SK-N-SH (cell line): ENCODE measurements around the gene CHCHD5. TPM values are rescaled to one million over a fixed set of nuclear protein-coding genes. Genes with fewer than 3 reads are reported as not detected.

Experiments used
- CTCF ChIA-PET: fragments of 300-600, 350-600 bp; formaldehyde crosslinking; extraction: SDS; loops from one replicate; lab custom pipeline; 2021; lab: Yijun Ruan, JAX
- POLR2A ChIA-PET: fragments of 350-600 bp; sonication (Branson Sonifier 250); formaldehyde crosslinking; extraction: SDS; loops from one replicate; lab custom pipeline; 2020; ENCODE audit warnings: antibody characterized with exemption, inconsistent platforms; lab: Yijun Ruan, JAX
- DNase-seq: peaks from one replicate; pipeline ENCODE4 v3.0.0; 2012
- H2AFZ ChIP-seq: fragments of 200-600 bp; sonication (generic); 2 replicates; pipeline ENCODE4 v1.8.1; 2016; ENCODE audit warnings: antibody characterized with exemption, mild to moderate bottlenecking, low read depth
- H3F3A ChIP-seq: fragments of 200-600 bp; sonication (generic); replicated peaks from 2 replicates; pipeline ENCODE3; 2016; ENCODE audit warnings: antibody characterized with exemption, mild to moderate bottlenecking; ENCODE audit not compliant: insufficient read depth
- H3K27ac ChIP-seq, 2 experiments: fragments of 200-500 bp in 1 of 2; fragments of 200-600 bp in 1 of 2; sonication (Bioruptor generic) in 1 of 2; sonication (generic), shearing (Covaris generic) in 1 of 2; 2 replicates each; pipeline versions ENCODE4 v1.5.1 to v1.6.1; 2014 to 2016; ENCODE audit warnings: low read depth in 2 of 2, inconsistent platforms in 1 of 2, low read length in 1 of 2, mild to moderate bottlenecking in 1 of 2, mixed read lengths in 1 of 2
- H3K27me3 ChIP-seq: fragments of 200-600 bp; sonication (generic), shearing (Covaris generic); 2 replicates; pipeline ENCODE4 v1.6.1; 2016; ENCODE audit warnings: mixed run types; ENCODE audit not compliant: insufficient read depth
- H3K36me3 ChIP-seq, 2 experiments: fragments of 200-500 bp in 1 of 2; fragments of 200-600 bp in 1 of 2; sonication (Bioruptor generic) in 1 of 2; sonication (generic) in 1 of 2; replicated peaks in 1 of 2; 2 replicates each; pipeline versions ENCODE3 to v1.5.1; 2014 to 2016; ENCODE audit warnings: low read length in 1 of 2, mild to moderate bottlenecking in 1 of 2; ENCODE audit not compliant: insufficient read depth in 2 of 2, control insufficient read depth in 1 of 2
- H3K4me1 ChIP-seq, 2 experiments: fragments of 200-500 bp in 1 of 2; fragments of 200-600 bp in 1 of 2; sonication (Bioruptor generic) in 1 of 2; sonication (generic), shearing (Covaris generic) in 1 of 2; 2 replicates each; pipeline versions ENCODE4 v1.5.1 to v1.6.1; 2014 to 2016; ENCODE audit warnings: low read depth in 1 of 2, low read length in 1 of 2, mixed run types in 1 of 2; ENCODE audit not compliant: insufficient read depth in 2 of 2, control insufficient read depth in 1 of 2
- H3K4me2 ChIP-seq: fragments of 200-600 bp; sonication (generic), shearing (Covaris generic); 2 replicates; pipeline ENCODE4 v1.6.1; 2017; ENCODE audit warnings: mixed run types
- H3K4me3 ChIP-seq, 2 experiments: fragments of 200-500 bp in 1 of 2; fragments of 200-600 bp in 1 of 2; sonication (Bioruptor generic) in 1 of 2; sonication (generic), shearing (Covaris generic) in 1 of 2; 2 replicates each; pipeline versions ENCODE4 v1.5.1 to v1.8.1; 2014 to 2016; ENCODE audit warnings: low read depth in 2 of 2, inconsistent platforms in 1 of 2, low read length in 1 of 2, mild to moderate bottlenecking in 1 of 2, mixed read lengths in 1 of 2, moderate library complexity in 1 of 2
- H3K79me2 ChIP-seq: fragments of 200-600 bp; sonication (generic); 2 replicates; pipeline ENCODE4 v1.8.1; 2017; ENCODE audit warnings: mild to moderate bottlenecking; ENCODE audit not compliant: insufficient read depth
- H3K9ac ChIP-seq: fragments of 200-600 bp; sonication (generic); 2 replicates; pipeline ENCODE4 v1.6.1; 2017; ENCODE audit warnings: mixed run types
- H3K9me2 ChIP-seq: fragments of 200-600 bp; sonication (generic); 2 replicates; pipeline ENCODE4 v1.6.1; 2017; ENCODE audit warnings: mixed run types
- H3K9me3 ChIP-seq: fragments of 200-600 bp; sonication (generic); 2 replicates; pipeline ENCODE4 v1.6.1; 2017; ENCODE audit warnings: mixed run types, mild to moderate bottlenecking, moderate library complexity
- H4K20me1 ChIP-seq: fragments of 200-600 bp; sonication (generic); 2 replicates; pipeline ENCODE4 v1.6.1; 2017; ENCODE audit warnings: mild to moderate bottlenecking, mixed run types; ENCODE audit not compliant: insufficient read depth
- CHD2 ChIP-seq: fragments of 150-350 bp; IDR thresholded peaks from 2 replicates; pipeline ENCODE4 v1.6.1; 2018; ENCODE audit warnings: low read length; ENCODE audit not compliant: partially characterized antibody
- ELF1 ChIP-seq: IDR thresholded peaks from 2 replicates; pipeline ENCODE4 v1.4.0; 2012
- EP300 ChIP-seq, 2 experiments: IDR thresholded peaks; 2 replicates each; pipeline versions ENCODE4 v1.4.0 to v1.6.1; 2012; ENCODE audit warnings: borderline replicate concordance in 1 of 2, low read depth in 1 of 2, low read length in 1 of 2
- EZH2phosphoT487 ChIP-seq: fragments of 200-600 bp; sonication (generic); IDR thresholded peaks from 2 replicates; pipeline ENCODE4 v1.6.1; 2017; ENCODE audit warnings: low read depth, mixed run types, mild to moderate bottlenecking, antibody characterized with exemption, moderate library complexity, borderline replicate concordance
- FOSL2 ChIP-seq: IDR thresholded peaks from 2 replicates; pipeline ENCODE4 v1.4.0; 2012; ENCODE audit warnings: low read depth, mild to moderate bottlenecking, moderate library complexity, borderline replicate concordance
- FOXJ3 ChIP-seq: sonication (generic); formaldehyde crosslinking; IDR thresholded peaks from 2 replicates; pipeline ENCODE4 v1.5.1; 2020; ENCODE audit warnings: mild to moderate bottlenecking, missing genetic modification reagents
- FOXM1 ChIP-seq: IDR thresholded peaks from 2 replicates; pipeline ENCODE4 v1.4.0; 2012; ENCODE audit warnings: low read depth, mild to moderate bottlenecking
- GABPA ChIP-seq: IDR thresholded peaks from 2 replicates; pipeline ENCODE4 v1.4.0; 2012; ENCODE audit warnings: low read depth, mild to moderate bottlenecking
- JUND ChIP-seq: IDR thresholded peaks from 2 replicates; pipeline ENCODE4 v1.4.0; 2012
- MEF2A ChIP-seq: IDR thresholded peaks from 2 replicates; pipeline ENCODE4 v1.4.0; 2012; ENCODE audit warnings: low read depth, borderline replicate concordance
- NRF1 ChIP-seq: IDR thresholded peaks from 2 replicates; pipeline ENCODE4 v1.6.1; 2012; ENCODE audit warnings: low read depth, mild to moderate bottlenecking, low read length
- RCOR1 ChIP-seq: fragments of 150-350 bp; IDR thresholded peaks from 2 replicates; pipeline ENCODE4 v1.6.1; 2017; ENCODE audit warnings: antibody characterized with exemption, low read length
- RXRA ChIP-seq: IDR thresholded peaks from 2 replicates; pipeline ENCODE4 v1.4.0; 2012; ENCODE audit warnings: low read depth, mild to moderate bottlenecking, borderline replicate concordance
- SMC3 ChIP-seq: IDR thresholded peaks from 2 replicates; pipeline ENCODE4 v1.6.1; 2012; ENCODE audit warnings: low read depth, low read length, improper control_type of control experiment
- TAF1 ChIP-seq: IDR thresholded peaks from 2 replicates; pipeline ENCODE4 v1.6.1; 2012; ENCODE audit warnings: low read depth, mild to moderate bottlenecking, low read length, moderate library complexity, borderline replicate concordance
- TEAD4 ChIP-seq: IDR thresholded peaks from 2 replicates; pipeline ENCODE4 v1.4.0; 2012; ENCODE audit warnings: mild to moderate bottlenecking, borderline replicate concordance; ENCODE audit not compliant: insufficient read depth
- WGBS: methylation state at CpG from one replicate; pipeline ENCODE4 v1.1.6; 2017; ENCODE audit warnings: low lambda C conversion rate; 5-methylcytosine and 5-hydroxymethylcytosine counted together
- polyA plus RNA-seq, 3 experiments: library from polyadenylated mRNA; depleted of rRNA; stranded (reverse); fragments of >200 nt; gene quantifications; 2 replicates each; pipeline ENCODE4 v1.2.3, GENCODE V29; 2012
- TF ChIP-seq, protein P1 (sequence below): fragments of 150-350 bp; IDR thresholded peaks from 2 replicates; pipeline ENCODE4 v1.6.1; 2017; ENCODE audit warnings: antibody characterized with exemption, low read length, low read depth, borderline replicate concordance
- TF ChIP-seq, protein P2 (sequence below): IDR thresholded peaks from 2 replicates; pipeline ENCODE4; 2012
- TF ChIP-seq, protein P3 (sequence below): IDR thresholded peaks from 2 replicates; pipeline ENCODE4 v1.4.0; 2012; ENCODE audit warnings: low read depth, borderline replicate concordance

CHCHD5 gene
- polyA plus RNA-seq, 1 of the 3 experiments (the other 2 are of a cell fraction): 55.9 TPM

- ChIA-PET POLR2A (interaction anchor here (1.1 to 1.4 kb wide), 2 partner anchors 144 to 530 kb away, joined by 3 read pairs; partner anchors contain the start of gene TMEM87B), CTCF (interaction anchor here (1.0 to 3.7 kb wide), 3 partner anchors 15 to 464 kb away, joined by 5 to 28 read pairs (median 6); no protein-coding TSS in a partner anchor)
- peak overlapping the region; percentile 78 to 83 for H3K4me3 ChIP-seq
- H3K36me3 ChIP-seq: peaks cover 10 to 18% of the 10 kb centered on the region in 2 experiments
- DNase-seq: no peak
- peak overlapping the region; percentile 90 for H3K9ac ChIP-seq
- WGBS: 100% methylated on average over 3 of the region's 3 CpGs
- H3K27me3 ChIP-seq: no peaks in the 10 kb centered on the region
- H3K27ac ChIP-seq: peak overlapping the region; percentile 97 to 98
- H3K9me3 ChIP-seq: no peaks in the 10 kb centered on the region
- H4K20me1 ChIP-seq: no peaks in the 10 kb centered on the region
- no peaks in the 10 kb centered on the region for H3K9me2 ChIP-seq
- peaks cover 18% of the 10 kb centered on the region for H3F3A ChIP-seq
- peak overlapping the region; percentile 89 for H3K4me2 ChIP-seq
- H3K4me1 ChIP-seq: peaks cover 8 to 31% of the 10 kb centered on the region in 2 experiments; a peak in 3 of 4 replicates
- peaks cover 11% of the 10 kb centered on the region for H3K79me2 ChIP-seq
- H2AFZ ChIP-seq: no peak overlapping the region
- TF ChIP-seq ELF1: no peak
- TF ChIP-seq, all 33 proteins: peak for 0
Observed at GRCh38 chr2:112585400-112585799, 991 bp downstream of the CHCHD5 start.

GRCh38 chr2:112585873-112586464, 1.6 kb downstream of the CHCHD5 start:
- TF ChIP-seq GABPA (no peak), TAF1 (no peak), FOXJ3 (CRISPR knock-in tag) (no peak), MEF2A (no peak), RXRA (no peak), ELF1 (no peak), JUND (no peak), NRF1 (no peak), RCOR1 (no peak), CHD2 (no peak), TEAD4 (no peak), FOXM1 (no peak), FOSL2 (no peak), EZH2phosphoT487 (no peak), EP300 (IDR thresholded peaks at IDR 0.05; ENCODE audit: borderline replicate concordance in 1 of 2, low read depth in 1 of 2, low read length in 1 of 2) (no peak), SMC3 (no peak)
- TF ChIP-seq, protein P1, sequence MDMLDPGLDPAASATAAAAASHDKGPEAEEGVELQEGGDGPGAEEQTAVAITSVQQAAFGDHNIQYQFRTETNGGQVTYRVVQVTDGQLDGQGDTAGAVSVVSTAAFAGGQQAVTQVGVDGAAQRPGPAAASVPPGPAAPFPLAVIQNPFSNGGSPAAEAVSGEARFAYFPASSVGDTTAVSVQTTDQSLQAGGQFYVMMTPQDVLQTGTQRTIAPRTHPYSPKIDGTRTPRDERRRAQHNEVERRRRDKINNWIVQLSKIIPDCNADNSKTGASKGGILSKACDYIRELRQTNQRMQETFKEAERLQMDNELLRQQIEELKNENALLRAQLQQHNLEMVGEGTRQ: no peak
- TF ChIP-seq, protein P2, sequence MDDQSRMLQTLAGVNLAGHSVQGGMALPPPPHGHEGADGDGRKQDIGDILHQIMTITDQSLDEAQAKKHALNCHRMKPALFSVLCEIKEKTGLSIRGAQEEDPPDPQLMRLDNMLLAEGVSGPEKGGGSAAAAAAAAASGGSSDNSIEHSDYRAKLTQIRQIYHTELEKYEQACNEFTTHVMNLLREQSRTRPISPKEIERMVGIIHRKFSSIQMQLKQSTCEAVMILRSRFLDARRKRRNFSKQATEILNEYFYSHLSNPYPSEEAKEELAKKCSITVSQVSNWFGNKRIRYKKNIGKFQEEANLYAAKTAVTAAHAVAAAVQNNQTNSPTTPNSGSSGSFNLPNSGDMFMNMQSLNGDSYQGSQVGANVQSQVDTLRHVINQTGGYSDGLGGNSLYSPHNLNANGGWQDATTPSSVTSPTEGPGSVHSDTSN: no peak
- TF ChIP-seq, protein P3, sequence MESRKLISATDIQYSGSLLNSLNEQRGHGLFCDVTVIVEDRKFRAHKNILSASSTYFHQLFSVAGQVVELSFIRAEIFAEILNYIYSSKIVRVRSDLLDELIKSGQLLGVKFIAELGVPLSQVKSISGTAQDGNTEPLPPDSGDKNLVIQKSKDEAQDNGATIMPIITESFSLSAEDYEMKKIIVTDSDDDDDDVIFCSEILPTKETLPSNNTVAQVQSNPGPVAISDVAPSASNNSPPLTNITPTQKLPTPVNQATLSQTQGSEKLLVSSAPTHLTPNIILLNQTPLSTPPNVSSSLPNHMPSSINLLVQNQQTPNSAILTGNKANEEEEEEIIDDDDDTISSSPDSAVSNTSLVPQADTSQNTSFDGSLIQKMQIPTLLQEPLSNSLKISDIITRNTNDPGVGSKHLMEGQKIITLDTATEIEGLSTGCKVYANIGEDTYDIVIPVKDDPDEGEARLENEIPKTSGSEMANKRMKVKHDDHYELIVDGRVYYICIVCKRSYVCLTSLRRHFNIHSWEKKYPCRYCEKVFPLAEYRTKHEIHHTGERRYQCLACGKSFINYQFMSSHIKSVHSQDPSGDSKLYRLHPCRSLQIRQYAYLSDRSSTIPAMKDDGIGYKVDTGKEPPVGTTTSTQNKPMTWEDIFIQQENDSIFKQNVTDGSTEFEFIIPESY: no peak
- no peak overlapping the region for H2AFZ ChIP-seq
- no peak overlapping the region for H3K9ac ChIP-seq
- H4K20me1 ChIP-seq: no peaks in the 10 kb centered on the region
- no peaks in the 10 kb centered on the region for H3K27me3 ChIP-seq
- WGBS: 94% methylated on average over 12 of the region's 18 CpGs
- H3K27ac ChIP-seq: no peak overlapping the region; a peak in 1 of 4 replicates
- H3K9me3 ChIP-seq: no peaks in the 10 kb centered on the region
- no peaks in the 10 kb centered on the region for H3K9me2 ChIP-seq
- H3F3A ChIP-seq: peaks cover 18% of the 10 kb centered on the region
- POLR2A ChIA-PET: interaction anchor here (1.1 kb wide), 1 partner anchor 531 kb away, joined by 3 read pairs; the partner anchor contains the start of gene TMEM87B
- no peak overlapping the region; the same call in 1 of the 2 replicates for H3K4me2 ChIP-seq
- no peak overlapping the region for H3K4me3 ChIP-seq
- peaks cover 8 to 31% of the 10 kb centered on the region in 2 experiments; a peak in 3 of 4 replicates for H3K4me1 ChIP-seq
- peaks cover 11% of the 10 kb centered on the region for H3K79me2 ChIP-seq
- CTCF ChIA-PET: interaction anchor here (1.6 to 3.7 kb wide), 2 partner anchors 14 to 464 kb away, joined by 6 to 28 read pairs; no protein-coding TSS in a partner anchor
- H3K36me3 ChIP-seq: peaks cover 10 to 18% of the 10 kb centered on the region in 2 experiments
- no peak for DNase-seq
